Panc1 (cell line): ENCODE measurements around the gene EHD4.

ENCODE experiments used
- CTCF ChIP-seq: fragments of 450-650 bp; IDR thresholded peaks from 2 replicates; pipeline ENCODE4 v1.5.1; 2017; ENCODE audit warnings: mild to moderate bottlenecking
- POLR2AphosphoS5 ChIP-seq: IDR thresholded peaks from 2 replicates; pipeline ENCODE4 v1.6.1; 2012; ENCODE audit warnings: mild to moderate bottlenecking, low read depth, low read length, moderate library complexity
- REST ChIP-seq, 2 experiments: IDR thresholded peaks; 2 replicates each; pipeline ENCODE4 v1.6.1; 2011 to 2012; ENCODE audit warnings: low read depth in 2 of 2, control low read depth in 1 of 2, low read length in 1 of 2, mild to moderate bottlenecking in 1 of 2, moderate library complexity in 1 of 2; ENCODE audit not compliant: insufficient read depth in 1 of 2
- SIN3A ChIP-seq: IDR thresholded peaks from 2 replicates; pipeline ENCODE4 v1.6.1; 2012; ENCODE audit warnings: low read depth, mild to moderate bottlenecking, low read length, moderate library complexity, borderline replicate concordance; ENCODE audit not compliant: insufficient read depth
- TCF7L2 ChIP-seq: IDR thresholded peaks from 2 replicates; pipeline ENCODE4 v1.6.1; 2011; ENCODE audit warnings: mild to moderate bottlenecking, low read depth, low read length, inconsistent platforms

DNA sequence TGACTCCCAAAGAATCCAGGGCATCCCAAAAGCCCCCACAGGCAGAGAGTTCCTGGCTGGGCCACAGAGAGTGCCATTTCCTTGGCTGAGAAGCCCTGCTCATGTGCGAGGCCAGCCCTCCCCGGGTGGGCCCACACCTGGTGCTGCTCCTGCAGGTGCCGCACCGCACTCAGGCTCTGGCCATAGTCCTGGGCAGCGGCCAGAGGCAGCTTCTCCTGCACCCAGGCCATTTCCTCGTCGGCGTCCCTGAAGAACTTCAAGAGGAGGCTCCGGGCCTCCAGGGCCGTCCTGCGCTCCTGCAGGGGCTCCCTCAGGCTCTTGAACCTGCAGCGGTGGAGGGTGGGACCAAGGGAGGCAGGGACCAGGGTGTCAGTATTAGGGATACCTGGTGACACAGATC, 115.6 kb downstream of the EHD4 start:
- TF ChIP-seq CTCF: no peak
- no peak for TF ChIP-seq POLR2AphosphoS5
- no peak for TF ChIP-seq REST (IDR thresholded peaks at IDR 0.05; ENCODE audit: insufficient read depth in 1 of 2, low read depth in 2 of 2, low read length in 1 of 2)
- no peak for TF ChIP-seq TCF7L2
- no peak for TF ChIP-seq SIN3A
